Retinal pigment epithelial cell (primary cell): ENCODE data around the gene PARD3.
A peak's percentile ranks its signal among the peaks of the same experiment; 100 is the strongest.

ENCODE experiments used
- DNase-seq: peaks from one replicate; pipeline ENCODE4 v3.0.0-alpha.2; 2010; ENCODE audit warnings: low read depth
- H3K4me3 ChIP-seq: 2 replicates; pipeline ENCODE4 v1.5.1; 2011; ENCODE audit warnings: mild to moderate bottlenecking, low read length, control low read depth, moderate library complexity
- TF ChIP-seq, protein P1 (sequence below): conservative IDR thresholded peaks from 2 replicates; pipeline ENCODE4 v1.5.1; 2011; ENCODE audit warnings: low read depth, low read length, control low read depth, inconsistent platforms

PARD3 gene

GRCh38 chr10:34677132-34677531 lies 138.0 kb downstream of the PARD3 start:
- TF ChIP-seq, protein P1, sequence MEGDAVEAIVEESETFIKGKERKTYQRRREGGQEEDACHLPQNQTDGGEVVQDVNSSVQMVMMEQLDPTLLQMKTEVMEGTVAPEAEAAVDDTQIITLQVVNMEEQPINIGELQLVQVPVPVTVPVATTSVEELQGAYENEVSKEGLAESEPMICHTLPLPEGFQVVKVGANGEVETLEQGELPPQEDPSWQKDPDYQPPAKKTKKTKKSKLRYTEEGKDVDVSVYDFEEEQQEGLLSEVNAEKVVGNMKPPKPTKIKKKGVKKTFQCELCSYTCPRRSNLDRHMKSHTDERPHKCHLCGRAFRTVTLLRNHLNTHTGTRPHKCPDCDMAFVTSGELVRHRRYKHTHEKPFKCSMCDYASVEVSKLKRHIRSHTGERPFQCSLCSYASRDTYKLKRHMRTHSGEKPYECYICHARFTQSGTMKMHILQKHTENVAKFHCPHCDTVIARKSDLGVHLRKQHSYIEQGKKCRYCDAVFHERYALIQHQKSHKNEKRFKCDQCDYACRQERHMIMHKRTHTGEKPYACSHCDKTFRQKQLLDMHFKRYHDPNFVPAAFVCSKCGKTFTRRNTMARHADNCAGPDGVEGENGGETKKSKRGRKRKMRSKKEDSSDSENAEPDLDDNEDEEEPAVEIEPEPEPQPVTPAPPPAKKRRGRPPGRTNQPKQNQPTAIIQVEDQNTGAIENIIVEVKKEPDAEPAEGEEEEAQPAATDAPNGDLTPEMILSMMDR = no peak
- DNase-seq = no peak

GRCh38 chr10:34674176-34674575 lies 140.9 kb downstream of the PARD3 start:
- no peak overlapping the region for H3K4me3 ChIP-seq
- no peak for DNase-seq
- TF ChIP-seq, protein P1 = no peak

More at GRCh38 chr10:34677132-34677531, 138.0 kb downstream of the PARD3 start:
- H3K4me3 ChIP-seq = no peak overlapping the region

DNA sequence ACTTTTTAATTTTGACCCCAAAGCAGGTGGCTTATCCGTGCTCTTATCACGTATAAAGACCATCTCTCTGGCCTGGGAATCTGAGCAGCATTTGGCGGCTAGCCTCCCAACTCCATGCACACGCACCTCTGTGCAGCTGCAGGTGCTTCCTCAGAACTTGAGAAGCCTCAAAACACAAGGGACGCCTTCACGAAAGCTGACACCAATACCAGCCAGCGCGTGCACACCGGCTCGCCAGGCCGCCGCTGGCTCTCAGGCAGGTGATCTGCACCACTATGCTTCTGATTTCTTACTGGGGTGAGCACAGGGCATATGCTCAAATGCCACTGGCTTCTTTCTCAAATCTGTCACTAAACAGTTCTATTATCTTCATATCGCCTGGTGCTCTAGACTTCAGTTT lies 145.0 kb downstream of the PARD3 start:
- TF ChIP-seq, protein P1 = no peak
- DNase-seq = no peak
- no peak overlapping the region for H3K4me3 ChIP-seq

- TF ChIP-seq, protein P1 = no peak
- H3K4me3 ChIP-seq = no peak overlapping the region
- DNase-seq = no peak
Observed at GRCh38 chr10:34669079-34669478, 146.0 kb downstream of the PARD3 start.

- TF ChIP-seq, protein P1 = no peak
- no peak for DNase-seq
- no peak overlapping the region for H3K4me3 ChIP-seq
Observed at GRCh38 chr10:34667177-34667576, 147.9 kb downstream of the PARD3 start.

DNA sequence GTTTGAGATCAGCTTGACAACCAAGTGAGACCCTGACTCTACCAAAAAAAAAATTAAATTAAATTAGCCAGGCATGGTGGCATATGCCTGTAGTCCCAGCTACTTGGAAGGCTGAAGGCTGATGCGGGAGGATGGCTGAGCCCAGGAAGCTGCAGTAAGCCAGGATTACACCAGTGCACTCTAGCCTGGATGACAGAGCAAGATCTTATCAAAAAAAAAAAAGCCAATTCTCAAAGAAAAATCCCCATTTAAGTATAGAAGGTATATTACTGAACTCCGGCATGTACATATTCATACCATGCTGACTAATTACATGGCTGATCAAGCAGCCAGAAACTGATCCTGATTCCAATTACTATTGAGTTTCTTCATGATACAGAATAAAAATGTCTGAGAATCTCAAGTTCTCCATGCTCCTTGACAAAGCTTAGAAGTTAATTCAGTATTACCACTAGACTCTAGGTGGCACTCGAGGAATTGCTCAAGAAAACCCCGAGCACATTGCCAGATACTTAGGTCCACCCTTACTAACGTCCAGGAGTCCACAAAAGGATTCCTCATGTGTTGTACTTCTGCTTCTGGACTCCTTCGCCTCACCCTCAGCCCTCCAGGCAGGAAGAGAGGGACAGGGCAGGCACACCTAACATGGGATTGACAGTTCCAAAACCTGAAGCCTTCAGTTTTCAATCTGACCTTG lies 148.9 kb downstream of the PARD3 start:
- DNase-seq = peak; percentile 86
- H3K4me3 ChIP-seq = no peak overlapping the region
- TF ChIP-seq, protein P1 = peak; percentile 70

- TF ChIP-seq, protein P1 = no peak
Observed at GRCh38 chr10:34664706-34665105, 150.4 kb downstream of the PARD3 start.

More at GRCh38 chr10:34664706-34665105, 150.4 kb downstream of the PARD3 start:
- no peak overlapping the region for H3K4me3 ChIP-seq
- DNase-seq = no peak
